Spleen (tissue), 11 donors: Measurements from ENCODE around the gene FASN. TPM values are rescaled to one million over a fixed set of nuclear protein-coding genes. Genes with fewer than 3 reads are reported as not detected.

ENCODE experiments used
- DNase-seq: peaks from one replicate; pipeline ENCODE4 v3.0.0-alpha.2; 2020
- H3K27ac ChIP-seq, 8 donors: fragments of 200-600 bp; sonication (generic) in 7 of 8; 1 replicate in 4 of 8; 2 replicates in 4 of 8; pipeline versions ENCODE4 v1.5.0 to v1.8.0; 2016 to 2021; ENCODE audit warnings: inconsistent platforms in 4 of 8, mild to moderate bottlenecking in 4 of 8, moderate library complexity in 1 of 8
- H3K27me3 ChIP-seq, 7 donors: fragments of 200-600 bp; sonication (generic) in 6 of 7; replicated peaks in 1 of 7; 1 replicate in 4 of 7; 2 replicates in 3 of 7; pipeline versions ENCODE4 v1.5.0 to v1.8.0; 2016 to 2021; ENCODE audit warnings: inconsistent platforms in 3 of 7, mild to moderate bottlenecking in 1 of 7
- H3K36me3 ChIP-seq, 6 donors: fragments of 200-600 bp; sonication (generic) in 5 of 6; 1 replicate in 4 of 6; 2 replicates in 2 of 6; pipeline versions ENCODE4 v1.5.0 to v1.8.0; 2016 to 2021; ENCODE audit warnings: inconsistent platforms in 2 of 6
- H3K4me1 ChIP-seq, 6 donors: fragments of 200-600 bp; sonication (generic) in 5 of 6; 1 replicate in 3 of 6; 2 replicates in 3 of 6; pipeline versions ENCODE4 v1.5.0 to v1.8.0; 2016 to 2021; ENCODE audit warnings: inconsistent platforms in 3 of 6
- H3K4me3 ChIP-seq, 8 donors: fragments of 200-600 bp; sonication (generic) in 7 of 8; 1 replicate in 4 of 8; 2 replicates in 4 of 8; pipeline versions ENCODE4 v1.5.0 to v1.8.0; 2016 to 2021; ENCODE audit warnings: inconsistent platforms in 4 of 8, mild to moderate bottlenecking in 4 of 8, moderate library complexity in 2 of 8
- H3K9me3 ChIP-seq, 8 donors: fragments of 200-600 bp; sonication (generic) in 7 of 8; 1 replicate in 4 of 8; 2 replicates in 4 of 8; pipeline versions ENCODE4 v1.5.0 to v1.8.0; 2016 to 2021; ENCODE audit warnings: inconsistent platforms in 4 of 8
- CTCF ChIP-seq, 11 experiments: fragments of 200-600 bp in 7 of 11; fragments of 450-650 bp in 4 of 11; sonication (generic) in 4 of 11; IDR thresholded peaks in 8 of 11; conservative IDR thresholded peaks in 3 of 11; 1 replicate in 7 of 11; 2 replicates in 4 of 11; pipeline versions ENCODE4 v1.4.0 to v1.8.0; 2016 to 2021; ENCODE audit warnings: antibody characterized with exemption in 11 of 11, inconsistent platforms in 4 of 11, mild to moderate bottlenecking in 1 of 11
- POLR2A ChIP-seq, 3 donors: fragments of 450-650 bp; IDR thresholded peaks; one replicate each; pipeline ENCODE4 v1.5.1; 2017; ENCODE audit warnings: antibody characterized with exemption in 3 of 3, mild to moderate bottlenecking in 1 of 3
- POLR2AphosphoS5 ChIP-seq, 3 donors: sonication (generic); formaldehyde crosslinking; IDR thresholded peaks; one replicate each; pipeline ENCODE4 v1.5.1; 2017; ENCODE audit warnings: antibody characterized with exemption in 3 of 3
- WGBS, 5 donors: extraction: QIAGEN DNeasy Blood & Tissue Kit in 3 of 5; methylation state at CpG; one replicate each; pipeline versions ENCODE4 v1.1.5 to v1.1.7; 2013 to 2018; 5-methylcytosine and 5-hydroxymethylcytosine counted together
- intact Hi-C: fragments of 100-400 bp; cut with DNase I; formaldehyde crosslinking; loops from one replicate; pipeline ENCODE4 v1.15.0; 2023; ENCODE audit warnings: low total_unique reads
- polyA plus RNA-seq, 3 donors: library from polyadenylated mRNA; stranded (reverse); fragments of 200-250 nt; gene quantifications; one replicate each; pipeline ENCODE4 v1.2.1, GENCODE V29; 2013
- total RNA-seq, 7 donors: library from RNA; depleted of rRNA in 3 of 7; stranded (reverse); fragments of >200 nt in 3 of 7; fragmentation: NEBNext Ultra II Directional in 4 of 7; extraction: Animal tissue kit (Norgen Biotek cat#: 25700) in 4 of 7; gene quantifications; one replicate each; pipeline versions ENCODE4 v1.1.0 to v1.2.1, GENCODE V29; 2016 to 2021
- donor health status: healthy with polysubstance abuse.
- donor health status: DM: no; HTN: no; CAD: no; lungs with moderate emphysema.
- donor health status: DM: no; HTN: no; CAD: no.
- donor health status: Bipolar disorder and iron deficiency.
- donor health status: healthy.
- donor health status: DM: no; HTN: no; CAD: no.
- donor health status: DM: yes; HTN: yes; CAD: no.

Gene FASN
- total and polyA plus RNA-seq, 10 donors = 9.3 to 45.2 (median 21.3) TPM

- intact Hi-C loops = loop anchor here (10.0 kb wide), 1 partner anchor 57 kb away; no protein-coding TSS in a partner anchor
- Histone ChIP-seq H3K4me3 (no peak overlapping the region), H3K4me1 (peaks cover 27 to 70% (median 54%) of the 10 kb centered on the region in 6 donors), H3K27me3 (no peaks in the 10 kb centered on the region), H3K36me3 (no peaks in the 10 kb centered on the region), H3K27ac (peak overlapping the region in 1 of 8 donors; percentile 11), H3K9me3 (no peaks in the 10 kb centered on the region)
- TF ChIP-seq CTCF (IDR thresholded peaks at IDR 0.05 in 8 of 11, conservative IDR thresholded peaks at IDR 0.05 in 3 of 11) (no peak), POLR2AphosphoS5 (IDR thresholded peaks at IDR 0.05) (peak in 1 of 3 donors; percentile 35)
- WGBS, 5 donors = 69 to 88% (median 79%) methylated on average over 12 to 18 of the region's 18 CpGs
- no peak for DNase-seq
Observed at GRCh38 chr17:82101767-82102679, 4.0 kb upstream of the FASN start.

- Histone ChIP-seq H3K27me3 (no peaks in the 10 kb centered on the region), H3K36me3 (no peaks in the 10 kb centered on the region), H3K27ac (peak overlapping the region in 1 of 8 donors; percentile 11), H3K4me1 (peaks cover 27 to 70% (median 54%) of the 10 kb centered on the region in 6 donors), H3K4me3 (no peak overlapping the region), H3K9me3 (no peaks in the 10 kb centered on the region)
- no peak for TF ChIP-seq CTCF (IDR thresholded peaks at IDR 0.05 in 8 of 11, conservative IDR thresholded peaks at IDR 0.05 in 3 of 11)
- TF ChIP-seq POLR2AphosphoS5 (IDR thresholded peaks at IDR 0.05) = peak in 1 of 3 donors; percentile 34
- no peak for TF ChIP-seq POLR2A (IDR thresholded peaks at IDR 0.05)
- intact Hi-C loops = loop anchor here (10.0 kb wide), 1 partner anchor 57 kb away; no protein-coding TSS in a partner anchor
- no peak for DNase-seq
- 80 to 90% (median 83%) methylated on average over 1 to 10 of the region's 10 CpGs for WGBS, 5 donors
Observed at GRCh38 chr17:82101301-82101715, 3.3 kb upstream of the FASN start.

- Histone ChIP-seq H3K4me3 (no peak overlapping the region), H3K27ac (peak overlapping the region in 2 of 8 donors; percentile 97 to 99)
- intact Hi-C loops = loop anchor here (10.0 kb wide), 1 partner anchor 56 kb away; no protein-coding TSS in a partner anchor
Observed at GRCh38 chr17:82100502-82101298, 2.7 kb upstream of the FASN start.

More at GRCh38 chr17:82100502-82101298, 2.7 kb upstream of the FASN start:
- Histone ChIP-seq H3K4me1 (peaks cover 23 to 70% (median 52%) of the 10 kb centered on the region in 6 donors), H3K27me3 (no peaks in the 10 kb centered on the region), H3K9me3 (no peaks in the 10 kb centered on the region), H3K36me3 (peaks cover 0 to 5% (median 0%) of the 10 kb centered on the region in 6 donors)
- no peak for DNase-seq
- 90 to 95% (median 92%) methylated on average over 31 to 35 of the region's 35 CpGs for WGBS, 5 donors
- TF ChIP-seq POLR2AphosphoS5 (IDR thresholded peaks at IDR 0.05) (peak in 1 of 3 donors; percentile 8), CTCF (IDR thresholded peaks at IDR 0.05 in 8 of 11, conservative IDR thresholded peaks at IDR 0.05 in 3 of 11) (no peak)
